IMR-90 (cell line): Measurements from ENCODE around the gene GRID2IP. TPM values are rescaled to one million over a fixed set of nuclear protein-coding genes. Genes with fewer than 3 reads are reported as not detected.

ENCODE experiments used
- ATAC-seq: fragments of 200-7000 bp; cut with Tn5 transposase; 2 replicates; pipeline ENCODE4 v1.9.1; 2020; ENCODE audit warnings: low read depth, mild to moderate bottlenecking, moderate library complexity
- BruUV-seq: library from RNA; stranded (reverse); fragments of 400-500 nt; replicated peaks from 2 replicates; lab custom pipeline; 2021; lab: Mats Ljungman, UMichigan
- CTCF ChIA-PET: fragments of 300-600 bp; formaldehyde crosslinking; extraction: SDS; loops from one replicate; lab custom pipeline; 2021; ENCODE audit warnings: antibody characterized with exemption; lab: Yijun Ruan, JAX
- POLR2A ChIA-PET: fragments of 300-600 bp; sonication (Branson Sonifier 250); formaldehyde crosslinking; loops from one replicate; lab custom pipeline; 2022; ENCODE audit warnings: antibody characterized with exemption; ENCODE audit not compliant: unreplicated experiment; lab: Charles Lee
- DNase-seq: peaks from one replicate; pipeline ENCODE4 v3.0.0; 2013
- H2AFZ ChIP-seq: replicated peaks from 2 replicates; pipeline ENCODE3; 2013; ENCODE audit warnings: low read length, mild to moderate bottlenecking; ENCODE audit not compliant: poor library complexity
- H2AK5ac ChIP-seq: 2 replicates; pipeline ENCODE4 v1.6.1; 2013; ENCODE audit warnings: low read depth, low read length, inconsistent platforms
- H2AK9ac ChIP-seq: replicated peaks from 2 replicates; pipeline ENCODE3; 2013; ENCODE audit warnings: mild to moderate bottlenecking, low read depth, low read length, moderate library complexity; ENCODE audit not compliant: poor library complexity
- H2BK120ac ChIP-seq: 2 replicates; pipeline ENCODE4 v1.6.1; 2013; ENCODE audit warnings: low read depth, low read length, inconsistent platforms
- H2BK15ac ChIP-seq: 3 replicates; pipeline ENCODE4 v1.6.1; 2013; ENCODE audit warnings: low read depth, low read length, inconsistent platforms
- H2BK20ac ChIP-seq: 2 replicates; pipeline ENCODE4 v1.6.1; 2013; ENCODE audit warnings: low read depth, mild to moderate bottlenecking, inconsistent platforms, low read length, moderate library complexity
- H2BK5ac ChIP-seq: 2 replicates; pipeline ENCODE4 v1.6.1; 2013; ENCODE audit warnings: mild to moderate bottlenecking, low read depth, low read length, inconsistent platforms; ENCODE audit not compliant: poor library complexity, severe bottlenecking
- H3K14ac ChIP-seq: replicated peaks from 2 replicates; pipeline ENCODE4 v1.6.1; 2013; ENCODE audit warnings: low read depth, low read length, inconsistent platforms
- H3K18ac ChIP-seq: 2 replicates; pipeline ENCODE4 v1.6.1; 2013; ENCODE audit warnings: low read depth, low read length, control low read depth
- H3K23ac ChIP-seq: 2 replicates; pipeline ENCODE4 v1.6.1; 2013; ENCODE audit warnings: low read depth, low read length, inconsistent platforms
- H3K27ac ChIP-seq: 2 replicates; pipeline ENCODE4 v1.5.1; 2013; ENCODE audit warnings: mild to moderate bottlenecking, control low read depth, low read length; ENCODE audit not compliant: insufficient read depth
- H3K27me3 ChIP-seq: 2 replicates; pipeline ENCODE4 v1.6.1; 2013; ENCODE audit warnings: low read length; ENCODE audit not compliant: control insufficient read depth, insufficient read depth
- H3K36me3 ChIP-seq: 2 replicates; pipeline ENCODE4 v1.6.1; 2013; ENCODE audit warnings: low read length, mixed read lengths; ENCODE audit not compliant: control insufficient read depth, insufficient read depth
- H3K4ac ChIP-seq: 2 replicates; pipeline ENCODE4 v1.6.1; 2013; ENCODE audit warnings: low read depth, low read length, inconsistent platforms
- H3K4me1 ChIP-seq: 2 replicates; pipeline ENCODE4 v1.6.1; 2013; ENCODE audit warnings: low read length, mixed read lengths; ENCODE audit not compliant: control insufficient read depth, insufficient read depth
- H3K4me2 ChIP-seq: 2 replicates; pipeline ENCODE4 v1.6.1; 2013; ENCODE audit warnings: low read depth, mild to moderate bottlenecking, control low read depth, low read length, moderate library complexity
- H3K4me3 ChIP-seq: 2 replicates; pipeline ENCODE4 v1.5.1; 2013; ENCODE audit warnings: low read depth, mild to moderate bottlenecking, control low read depth, low read length, moderate library complexity; ENCODE audit not compliant: insufficient read depth
- H3K56ac ChIP-seq: 2 replicates; pipeline ENCODE4 v1.6.1; 2013; ENCODE audit warnings: low read length, inconsistent platforms; ENCODE audit not compliant: insufficient read depth; ENCODE audit errors: extremely low read depth
- H3K79me1 ChIP-seq, 2 experiments: 2 replicates each; pipeline ENCODE4 v1.6.1; 2013; ENCODE audit warnings: low read length in 2 of 2, inconsistent platforms in 1 of 2, low read depth in 1 of 2
- H3K9ac ChIP-seq: 2 replicates; pipeline ENCODE4 v1.6.1; 2013; ENCODE audit warnings: low read depth, low read length, control low read depth
- H3K9me1 ChIP-seq: 2 replicates; pipeline ENCODE4 v1.6.1; 2013; ENCODE audit warnings: low read length, inconsistent platforms; ENCODE audit not compliant: insufficient read depth
- H3K9me3 ChIP-seq: 2 replicates; pipeline ENCODE4 v1.6.1; 2013; ENCODE audit warnings: low read length; ENCODE audit not compliant: control insufficient read depth, insufficient read depth
- H4K20me1 ChIP-seq: 2 replicates; pipeline ENCODE4 v1.6.1; 2013; ENCODE audit warnings: low read length, inconsistent platforms; ENCODE audit not compliant: insufficient read depth
- H4K5ac ChIP-seq: 2 replicates; pipeline ENCODE4 v1.6.1; 2013; ENCODE audit warnings: mild to moderate bottlenecking, low read depth, low read length, control low read depth
- H4K8ac ChIP-seq, 2 experiments: 2 replicates each; pipeline ENCODE4 v1.6.1; 2013; ENCODE audit warnings: low read depth in 2 of 2, low read length in 2 of 2, control low read depth in 1 of 2, inconsistent platforms in 1 of 2
- H4K91ac ChIP-seq: 2 replicates; pipeline ENCODE4 v1.6.1; 2013; ENCODE audit warnings: low read depth, low read length, inconsistent platforms; ENCODE audit not compliant: insufficient read depth
- RCOR1 ChIP-seq: IDR thresholded peaks from 2 replicates; pipeline ENCODE4 v1.6.1; 2012; ENCODE audit warnings: mild to moderate bottlenecking, low read length, improper control_type of control experiment; ENCODE audit not compliant: insufficient replicate concordance
- SMC3 ChIP-seq: fragments of 150-350 bp; IDR thresholded peaks from 2 replicates; pipeline ENCODE4 v1.6.1; 2016; ENCODE audit warnings: low read depth, mild to moderate bottlenecking, antibody characterized with exemption, low read length, moderate library complexity
- WGBS, 2 experiments: methylation state at CpG; one replicate each; pipeline versions ENCODE4 v1.1.5 to v1.1.7; 2013; ENCODE audit warnings: missing lambda C conversion rate in 2 of 2; ENCODE audit not compliant: insufficient read length in 1 of 2; ENCODE audit errors: extremely low coverage in 2 of 2; 5-methylcytosine and 5-hydroxymethylcytosine counted together
- dilution Hi-C: fragments of 300-500 bp; cut with HindIII; formaldehyde crosslinking; loops from one replicate; pipeline ENCODE4 v1.14.3; 2018; ENCODE audit warnings: low sequenced_read_pairs; ENCODE audit not compliant: unreplicated experiment
- in situ Hi-C: fragments of 300-500 bp; cut with MboI; formaldehyde crosslinking; loops from 3 replicates; pipeline ENCODE4 v1.14.3; 2019; ENCODE audit warnings: low sequenced_read_pairs, inconsistent platforms, mixed read lengths
- intact Hi-C: fragments of 100-400 bp; cut with micrococcal nuclease; formaldehyde crosslinking; loops from 2 replicates; pipeline ENCODE4 v1.10.0; 2022
- polyA plus RNA-seq, 3 experiments: library from polyadenylated mRNA; depleted of rRNA; stranded (reverse); fragments of >200 nt; gene quantifications; 2 replicates each; pipeline ENCODE4 v1.2.3, GENCODE V29; 2012; ENCODE audit warnings: low replicate concordance in 1 of 3
- total RNA-seq: library from RNA; depleted of rRNA; stranded (reverse); fragments of >200 nt; gene quantifications from 2 replicates; pipeline ENCODE4 v1.2.3, GENCODE V29; 2012
- TF ChIP-seq, protein P1 (sequence below): fragments of 150-350 bp; IDR thresholded peaks from 2 replicates; pipeline ENCODE4 v1.6.1; 2017; ENCODE audit warnings: mild to moderate bottlenecking, antibody characterized with exemption, low read length, low read depth

The GRID2IP gene
- total and polyA plus RNA-seq, 2 of the 4 experiments (the other 2 are of a cell fraction), result not detected

DNA sequence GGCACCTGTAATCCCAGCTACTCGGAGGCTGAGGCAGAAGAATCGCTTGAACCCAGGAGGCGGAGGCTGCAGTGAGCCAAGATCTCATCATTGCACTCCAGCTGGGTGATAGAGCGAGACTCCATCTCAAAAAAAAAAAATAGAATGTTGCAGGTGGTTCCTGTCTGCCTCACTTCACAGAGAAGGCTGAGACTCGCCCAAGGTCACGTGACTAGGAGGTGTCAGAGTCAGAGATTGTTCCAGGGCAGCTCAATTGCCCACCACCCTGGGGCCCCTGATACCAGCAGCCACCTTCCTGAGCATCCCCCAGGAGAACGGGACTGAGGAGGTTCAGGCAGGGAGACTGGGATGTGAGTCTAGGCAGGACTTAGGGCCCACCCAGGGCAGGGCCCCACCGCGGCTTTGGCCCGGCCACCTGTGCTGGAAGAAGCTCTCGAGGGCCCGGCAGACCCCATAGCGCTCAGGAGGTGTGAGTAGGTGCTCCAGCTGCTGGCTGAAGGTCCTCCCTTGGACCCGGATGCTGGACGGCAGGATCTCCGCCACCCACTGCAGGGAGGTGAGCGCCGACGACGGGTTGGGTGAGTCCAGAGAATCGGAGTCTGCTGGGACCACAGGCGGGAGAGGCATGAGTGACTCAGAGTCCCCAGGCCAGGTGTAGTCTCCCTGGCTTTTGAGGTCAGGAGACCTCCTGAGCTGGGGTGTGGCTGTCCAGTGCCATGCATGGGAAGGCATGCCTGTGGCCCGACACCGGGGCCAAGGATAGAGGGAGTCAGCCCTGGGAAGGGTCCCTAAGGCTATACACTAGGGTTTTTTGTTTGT, 30.9 kb downstream of the GRID2IP start:
- H3K4me3 ChIP-seq, result no peak overlapping the region
- no peaks in the 10 kb centered on the region; the same call in 1 of the 2 replicates for H3K27me3 ChIP-seq
- intact Hi-C loops, result no loop called here
- no peaks in the 10 kb centered on the region for H3K79me1 ChIP-seq
- no peak overlapping the region for H4K8ac ChIP-seq
- no peaks in the 10 kb centered on the region for H3K4me1 ChIP-seq
- no TSS peak for BruUV-seq
- H3K14ac ChIP-seq, result no peak overlapping the region
- no peak overlapping the region for H2BK15ac ChIP-seq
- no peak overlapping the region for H3K9ac ChIP-seq
- H2BK120ac ChIP-seq, result no peak overlapping the region
- H4K20me1 ChIP-seq, result no peaks in the 10 kb centered on the region
- 72% methylated on average over 4 of the region's 24 CpGs; no CpG with 5 or more reads in 1 of the 2 experiments for WGBS, 2 experiments
- H3K4me2 ChIP-seq, result no peak overlapping the region
- no peak overlapping the region for H2AK9ac ChIP-seq
- H4K5ac ChIP-seq, result no peak overlapping the region
- dilution Hi-C loops, result no loop called here
- no peak overlapping the region for H3K4ac ChIP-seq
- H4K91ac ChIP-seq, result no peak overlapping the region
- H3K9me1 ChIP-seq, result no peaks in the 10 kb centered on the region
- in situ Hi-C loops, result no loop called here
- TF ChIP-seq SMC3 (no peak), RCOR1 (no peak)
- TF ChIP-seq, protein P1, sequence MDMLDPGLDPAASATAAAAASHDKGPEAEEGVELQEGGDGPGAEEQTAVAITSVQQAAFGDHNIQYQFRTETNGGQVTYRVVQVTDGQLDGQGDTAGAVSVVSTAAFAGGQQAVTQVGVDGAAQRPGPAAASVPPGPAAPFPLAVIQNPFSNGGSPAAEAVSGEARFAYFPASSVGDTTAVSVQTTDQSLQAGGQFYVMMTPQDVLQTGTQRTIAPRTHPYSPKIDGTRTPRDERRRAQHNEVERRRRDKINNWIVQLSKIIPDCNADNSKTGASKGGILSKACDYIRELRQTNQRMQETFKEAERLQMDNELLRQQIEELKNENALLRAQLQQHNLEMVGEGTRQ, result peak; percentile 24; the same call in 1 of the 2 replicates
- no peak overlapping the region for H3K23ac ChIP-seq
- H2BK20ac ChIP-seq, result no peak overlapping the region
- no peak overlapping the region for H3K56ac ChIP-seq
- ChIA-PET POLR2A (no interaction called here), CTCF (no interaction called here)
- no peak overlapping the region for H2AK5ac ChIP-seq
- ATAC-seq, result no peak
- no peak overlapping the region for H2BK5ac ChIP-seq
- no peak overlapping the region for H3K27ac ChIP-seq
- no peaks in the 10 kb centered on the region for H3K9me3 ChIP-seq
- H2AFZ ChIP-seq, result no peak overlapping the region
- no peak for DNase-seq
- H3K18ac ChIP-seq, result no peak overlapping the region
- H3K36me3 ChIP-seq, result no peaks in the 10 kb centered on the region
